PFSK-1 (cell line): ENCODE data around the gene ZNF580.

Experiments used
- POLR2AphosphoS5 ChIP-seq: IDR thresholded peaks from 2 replicates; pipeline ENCODE4 v1.6.1; 2012; ENCODE audit warnings: low read depth, mild to moderate bottlenecking, control low read depth, low read length, moderate library complexity
- SIN3A ChIP-seq: IDR thresholded peaks from 2 replicates; pipeline ENCODE4 v1.6.1; 2012; ENCODE audit warnings: mild to moderate bottlenecking, low read length, moderate library complexity, borderline replicate concordance; ENCODE audit not compliant: insufficient read depth
- TAF1 ChIP-seq: IDR thresholded peaks from 2 replicates; pipeline ENCODE4 v1.6.1; 2012; ENCODE audit warnings: low read length, control low read depth, borderline replicate concordance; ENCODE audit not compliant: insufficient read depth
- TF ChIP-seq, protein P1 (sequence below), 2 experiments: IDR thresholded peaks; 2 replicates each; pipeline versions ENCODE4 v1.6.1 to v1.8.0; 2011 to 2012; ENCODE audit warnings: low read depth in 2 of 2, low read length in 2 of 2, control low read depth in 1 of 2, inconsistent platforms in 1 of 2, mild to moderate bottlenecking in 1 of 2, moderate library complexity in 1 of 2; ENCODE audit not compliant: insufficient read depth in 1 of 2

DNA sequence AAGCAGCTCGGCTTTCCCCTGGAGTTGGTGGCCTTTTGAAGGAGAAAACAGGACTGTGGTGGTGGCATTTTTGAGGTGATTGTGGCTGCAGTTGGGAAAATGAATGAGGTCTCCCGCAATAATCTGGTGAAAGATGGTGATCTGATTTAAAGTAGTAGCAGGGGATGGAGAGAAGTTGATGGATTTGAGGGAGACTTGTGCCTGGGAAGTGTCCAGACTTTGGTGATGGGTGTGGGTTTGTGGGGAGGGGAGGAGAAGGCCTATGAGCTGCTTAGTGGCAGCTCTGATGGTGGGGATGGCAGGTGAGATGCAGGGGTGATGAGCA, 30.2 kb downstream of the ZNF580 start:
- TF ChIP-seq POLR2AphosphoS5 = no peak
- TF ChIP-seq SIN3A = no peak
- TF ChIP-seq, protein P1, sequence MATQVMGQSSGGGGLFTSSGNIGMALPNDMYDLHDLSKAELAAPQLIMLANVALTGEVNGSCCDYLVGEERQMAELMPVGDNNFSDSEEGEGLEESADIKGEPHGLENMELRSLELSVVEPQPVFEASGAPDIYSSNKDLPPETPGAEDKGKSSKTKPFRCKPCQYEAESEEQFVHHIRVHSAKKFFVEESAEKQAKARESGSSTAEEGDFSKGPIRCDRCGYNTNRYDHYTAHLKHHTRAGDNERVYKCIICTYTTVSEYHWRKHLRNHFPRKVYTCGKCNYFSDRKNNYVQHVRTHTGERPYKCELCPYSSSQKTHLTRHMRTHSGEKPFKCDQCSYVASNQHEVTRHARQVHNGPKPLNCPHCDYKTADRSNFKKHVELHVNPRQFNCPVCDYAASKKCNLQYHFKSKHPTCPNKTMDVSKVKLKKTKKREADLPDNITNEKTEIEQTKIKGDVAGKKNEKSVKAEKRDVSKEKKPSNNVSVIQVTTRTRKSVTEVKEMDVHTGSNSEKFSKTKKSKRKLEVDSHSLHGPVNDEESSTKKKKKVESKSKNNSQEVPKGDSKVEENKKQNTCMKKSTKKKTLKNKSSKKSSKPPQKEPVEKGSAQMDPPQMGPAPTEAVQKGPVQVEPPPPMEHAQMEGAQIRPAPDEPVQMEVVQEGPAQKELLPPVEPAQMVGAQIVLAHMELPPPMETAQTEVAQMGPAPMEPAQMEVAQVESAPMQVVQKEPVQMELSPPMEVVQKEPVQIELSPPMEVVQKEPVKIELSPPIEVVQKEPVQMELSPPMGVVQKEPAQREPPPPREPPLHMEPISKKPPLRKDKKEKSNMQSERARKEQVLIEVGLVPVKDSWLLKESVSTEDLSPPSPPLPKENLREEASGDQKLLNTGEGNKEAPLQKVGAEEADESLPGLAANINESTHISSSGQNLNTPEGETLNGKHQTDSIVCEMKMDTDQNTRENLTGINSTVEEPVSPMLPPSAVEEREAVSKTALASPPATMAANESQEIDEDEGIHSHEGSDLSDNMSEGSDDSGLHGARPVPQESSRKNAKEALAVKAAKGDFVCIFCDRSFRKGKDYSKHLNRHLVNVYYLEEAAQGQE (IDR thresholded peaks at IDR 0.05; ENCODE audit: insufficient read depth in 1 of 2, low read depth in 2 of 2, low read length in 2 of 2) = no peak
- TF ChIP-seq TAF1 = no peak
